GM10847 (cell line): ENCODE data around the gene SYTL3.

Experiments
- POLR2A ChIP-seq: IDR thresholded peaks from 2 replicates; pipeline ENCODE4 v1.6.1; 2011; ENCODE audit not compliant: insufficient read length; ENCODE audit errors: extremely low read depth

The SYTL3 gene

DNA sequence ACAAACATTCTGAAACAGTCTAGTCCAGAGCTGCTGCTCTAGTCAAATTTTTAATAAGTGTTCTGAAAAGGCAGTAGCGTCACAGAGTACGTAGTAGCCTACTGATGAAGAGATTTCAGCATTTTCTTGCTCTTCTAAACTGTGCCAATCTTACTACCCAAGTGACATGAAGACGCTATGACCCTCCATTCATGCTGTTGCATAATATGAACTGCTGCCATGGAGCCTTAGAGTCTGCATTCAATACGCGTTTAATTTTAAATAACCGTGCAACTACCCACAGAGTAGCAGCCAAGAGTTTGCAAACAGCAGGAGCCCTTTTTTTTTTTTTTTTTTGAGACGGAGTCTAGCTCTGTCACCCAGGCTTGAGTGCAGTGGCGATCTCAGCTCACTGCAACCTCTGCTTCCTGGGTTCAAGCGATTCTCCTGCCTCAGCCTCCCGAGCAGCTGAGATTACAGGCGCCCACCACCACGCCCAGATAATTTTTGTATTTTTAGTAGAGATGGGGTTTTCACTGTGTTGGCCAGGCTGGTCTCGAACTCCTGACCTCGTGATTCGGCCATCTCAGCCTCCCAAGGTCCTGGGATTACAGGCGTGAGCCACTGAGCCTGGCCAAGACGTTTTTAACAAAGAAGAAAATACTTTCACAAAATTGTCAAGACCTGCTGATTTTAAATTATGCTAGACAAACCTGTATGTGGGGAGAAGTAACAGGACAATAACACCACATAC is 125.0 kb downstream of the SYTL3 start:
- TF ChIP-seq POLR2A: no peak

- TF ChIP-seq POLR2A: no peak
Observed at GRCh38 chr6:158775832-158776231, 126.0 kb downstream of the SYTL3 start.

DNA sequence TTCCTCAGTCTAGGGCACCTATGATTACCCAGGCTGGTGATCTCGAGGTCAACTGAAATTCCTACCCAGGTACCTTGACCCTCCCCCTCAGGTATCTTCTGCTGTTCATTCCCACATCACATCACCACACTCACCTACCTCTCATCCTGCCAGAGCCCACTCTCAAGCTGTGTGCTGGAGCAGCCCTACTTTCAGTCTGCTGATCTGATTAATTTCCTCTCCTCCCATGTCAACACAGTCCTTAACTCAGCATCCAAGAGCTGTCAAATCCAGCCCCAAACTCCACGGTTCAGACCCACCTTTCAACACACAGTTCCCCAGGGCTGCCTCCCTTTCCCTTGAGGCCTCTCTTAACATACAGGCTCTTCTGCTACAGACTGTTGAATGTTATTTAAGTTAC is 126.9 kb downstream of the SYTL3 start:
- TF ChIP-seq POLR2A: no peak

GRCh38 chr6:158777510-158777909 is 127.7 kb downstream of the SYTL3 start:
- TF ChIP-seq POLR2A: no peak

DNA sequence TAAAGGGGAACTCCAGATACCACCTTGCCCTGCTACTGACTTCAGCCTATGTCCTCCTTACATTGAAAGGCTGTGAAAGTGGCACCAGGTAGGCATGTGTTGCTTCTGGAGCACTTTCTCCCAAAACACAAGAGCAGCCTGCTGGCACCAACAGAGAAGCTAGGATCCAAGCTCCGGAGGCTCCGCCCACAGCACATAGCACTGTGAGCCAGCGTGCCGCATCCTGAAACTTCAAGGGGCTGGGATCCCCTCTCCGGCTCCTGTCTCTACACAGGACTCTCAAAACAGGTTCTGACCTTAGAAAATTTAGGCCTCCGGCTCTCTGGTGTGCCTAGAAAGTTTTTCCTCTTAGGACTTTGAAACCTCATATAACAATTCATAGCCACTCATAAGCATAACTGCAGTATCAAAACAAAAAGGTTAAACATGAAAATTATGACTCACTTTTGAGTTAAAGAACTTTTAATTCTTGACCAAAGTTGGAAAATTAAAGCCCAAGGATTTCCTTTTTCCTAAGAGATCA is 128.2 kb downstream of the SYTL3 start:
- TF ChIP-seq POLR2A: no peak

- TF ChIP-seq POLR2A: no peak
Observed at GRCh38 chr6:158780246-158780884, 130.5 kb downstream of the SYTL3 start.

DNA sequence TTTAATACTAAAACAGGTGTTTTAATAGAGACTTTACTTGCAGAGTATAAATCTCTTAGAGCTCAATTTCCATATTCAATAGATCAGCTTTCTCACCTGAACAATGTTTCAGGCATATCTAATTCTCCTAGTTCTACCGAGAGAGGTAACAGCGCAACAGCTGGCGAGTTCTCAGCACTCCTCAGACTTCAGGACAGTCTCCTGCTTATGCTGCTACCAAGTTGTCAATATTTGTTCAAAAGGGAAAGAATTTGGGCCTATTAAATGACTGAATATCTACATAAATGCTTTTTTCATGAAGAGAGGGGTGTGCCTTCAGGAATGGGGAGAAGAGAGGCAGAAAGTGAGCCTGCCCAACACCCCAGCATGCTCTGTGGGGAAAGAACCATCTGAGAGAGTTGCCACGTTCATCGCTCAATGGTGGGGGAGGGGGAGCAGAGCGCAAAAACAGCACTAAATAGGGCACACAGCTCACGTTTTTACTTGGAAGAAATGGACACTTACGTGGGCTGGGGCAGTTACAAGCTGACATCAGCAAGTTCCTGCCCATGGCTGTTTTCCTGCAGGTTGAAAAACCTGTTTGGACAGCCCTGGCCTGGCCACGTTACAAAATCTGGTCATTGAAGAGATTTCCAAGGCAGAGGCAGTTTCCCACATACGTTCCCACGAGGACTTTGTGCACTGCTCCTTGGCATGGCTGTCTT is 131.3 kb downstream of the SYTL3 start:
- no peak for TF ChIP-seq POLR2A

- no peak for TF ChIP-seq POLR2A
Observed at GRCh38 chr6:158781692-158782373, 132.0 kb downstream of the SYTL3 start.

- TF ChIP-seq POLR2A: no peak
Observed at GRCh38 chr6:158782432-158783166, 132.7 kb downstream of the SYTL3 start.

DNA sequence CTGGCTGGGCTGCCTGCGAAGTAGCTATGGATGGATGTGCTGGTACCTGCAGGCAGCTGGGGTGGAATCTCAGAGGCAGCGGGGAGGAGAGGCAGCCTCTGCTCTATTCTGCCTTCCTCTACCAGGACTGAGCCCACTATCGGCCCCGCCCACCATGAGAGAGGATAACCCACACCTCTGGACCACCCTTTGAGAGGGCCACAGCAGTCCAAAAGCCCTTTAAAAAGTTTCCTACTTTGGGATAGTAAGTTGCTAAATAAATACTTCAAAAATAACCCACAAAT is 133.3 kb downstream of the SYTL3 start:
- TF ChIP-seq POLR2A: no peak

- TF ChIP-seq POLR2A: no peak
Observed at GRCh38 chr6:158783851-158784250, 134.0 kb downstream of the SYTL3 start.

DNA sequence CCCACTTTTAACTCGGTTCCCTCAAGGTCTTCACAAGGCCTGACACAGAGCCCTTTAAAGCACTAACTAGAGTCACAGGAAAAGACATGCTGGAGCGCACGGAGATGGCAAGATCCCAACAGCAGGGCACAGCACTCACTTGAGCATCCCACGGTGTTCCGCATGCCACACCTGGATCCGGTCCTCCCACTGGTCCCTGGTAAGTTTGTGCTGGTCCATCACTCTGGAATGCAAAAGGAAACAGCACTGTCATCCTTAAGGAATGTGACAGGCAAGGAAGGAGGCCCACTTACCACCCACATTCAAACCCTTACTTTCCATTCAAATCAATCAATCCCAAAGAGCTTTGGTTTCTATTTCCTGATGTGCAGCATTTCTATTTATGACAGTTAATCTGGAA is 134.7 kb downstream of the SYTL3 start:
- no peak for TF ChIP-seq POLR2A

GRCh38 chr6:158785036-158785435 is 135.2 kb downstream of the SYTL3 start:
- no peak for TF ChIP-seq POLR2A

GRCh38 chr6:158786645-158787304 is 136.9 kb downstream of the SYTL3 start:
- no peak for TF ChIP-seq POLR2A

DNA sequence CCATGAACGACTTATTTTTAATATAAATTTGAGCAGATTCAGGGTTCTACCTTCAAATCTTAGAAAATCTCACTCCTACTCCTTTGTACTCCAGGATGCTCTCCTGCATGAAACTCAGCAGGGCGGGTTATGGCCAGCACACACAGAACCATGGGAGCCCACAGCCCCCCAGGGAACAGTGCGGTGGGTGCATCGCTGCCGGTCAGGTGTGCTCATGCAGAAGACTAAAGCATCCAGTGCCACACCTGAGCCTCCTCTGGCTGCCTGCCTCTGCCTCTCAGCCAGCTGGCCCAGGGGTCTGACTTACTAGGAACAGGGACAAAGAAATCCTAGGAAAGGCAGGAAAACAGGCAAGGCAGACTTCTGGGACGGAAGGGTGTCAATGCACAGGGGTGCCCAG is 137.5 kb downstream of the SYTL3 start:
- no peak for TF ChIP-seq POLR2A
